KOPT-K1 (cell line): ENCODE results near the gene MYCT1.
"Not testable (repeated sequence)": the region's sequence is repeated elsewhere in the genome, so short reads cannot be mapped to it uniquely, and the experiment has no call there.

Experiments used
- H3K27ac ChIP-seq: fragments of 200-600 bp; sonication (generic); 2 replicates; pipeline ENCODE4 v1.5.1; 2016; ENCODE audit warnings: antibody characterized with exemption, mild to moderate bottlenecking, low read depth, low read length; ENCODE audit not compliant: poor library complexity, severe bottlenecking
- H3K36me3 ChIP-seq: fragments of 200-600 bp; sonication (generic); 2 replicates; pipeline ENCODE4 v1.5.1; 2017; ENCODE audit warnings: antibody characterized with exemption, mild to moderate bottlenecking, low read length, moderate library complexity; ENCODE audit not compliant: insufficient read depth
- H3K9me3 ChIP-seq: fragments of 200-600 bp; sonication (generic); 2 replicates; pipeline ENCODE4 v1.5.1; 2017; ENCODE audit warnings: antibody characterized with exemption, low read length, mild to moderate bottlenecking; ENCODE audit not compliant: insufficient read depth, poor library complexity, severe bottlenecking

The MYCT1 gene, protein sequence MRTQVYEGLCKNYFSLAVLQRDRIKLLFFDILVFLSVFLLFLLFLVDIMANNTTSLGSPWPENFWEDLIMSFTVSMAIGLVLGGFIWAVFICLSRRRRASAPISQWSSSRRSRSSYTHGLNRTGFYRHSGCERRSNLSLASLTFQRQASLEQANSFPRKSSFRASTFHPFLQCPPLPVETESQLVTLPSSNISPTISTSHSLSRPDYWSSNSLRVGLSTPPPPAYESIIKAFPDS

DNA sequence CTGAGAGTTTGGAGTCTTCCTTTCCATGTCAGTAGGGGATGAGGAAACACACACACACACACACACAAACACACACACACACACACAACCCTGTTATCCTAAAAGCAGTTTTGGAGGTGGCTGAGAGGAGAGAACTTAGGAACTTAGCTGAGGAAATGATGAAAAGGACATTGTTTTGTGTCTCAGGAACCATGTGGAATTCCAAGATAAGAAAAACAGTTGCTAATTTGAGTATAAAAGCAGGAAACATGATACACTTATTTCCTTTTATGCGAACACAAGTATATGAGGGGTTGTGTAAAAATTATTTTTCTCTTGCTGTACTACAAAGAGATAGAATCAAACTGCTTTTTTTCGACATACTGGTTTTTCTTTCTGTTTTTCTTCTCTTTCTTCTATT lies at the start of gene MYCT1:
Gene MYCT1 (plus strand): TSS at position 264 of the 400 bp plus-strand sequence. CDS start 6 bp downstream, at position 270.
- Histone ChIP-seq H3K9me3 (no peaks in the 10 kb centered on the region), H3K27ac (no peak within 1 kb of the TSS), H3K36me3 (no peaks in the 10 kb centered on the region)

DNA sequence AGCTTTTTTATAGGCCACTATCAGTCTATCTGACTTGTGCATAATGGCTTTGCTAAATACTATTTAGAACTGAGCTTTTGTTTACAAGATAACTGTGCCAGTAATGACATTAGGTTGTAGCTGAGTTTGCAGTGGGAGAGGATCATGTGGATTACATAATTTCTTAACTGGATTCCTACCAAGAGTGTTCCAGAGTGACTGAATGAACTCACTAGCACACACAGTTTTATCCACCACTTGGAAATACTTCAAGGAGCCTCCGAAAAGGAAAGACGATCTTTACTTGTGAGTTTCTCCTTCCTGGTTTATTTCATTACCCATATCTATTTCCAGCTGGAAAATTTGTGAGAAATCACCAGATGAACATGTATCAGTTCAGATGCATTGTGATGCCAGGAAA lies 49.6 kb upstream of the MYCT1 start:
- Histone ChIP-seq H3K36me3 (no peaks in the 10 kb centered on the region), H3K27ac (no peak overlapping the region), H3K9me3 (no peaks in the 10 kb centered on the region)

DNA sequence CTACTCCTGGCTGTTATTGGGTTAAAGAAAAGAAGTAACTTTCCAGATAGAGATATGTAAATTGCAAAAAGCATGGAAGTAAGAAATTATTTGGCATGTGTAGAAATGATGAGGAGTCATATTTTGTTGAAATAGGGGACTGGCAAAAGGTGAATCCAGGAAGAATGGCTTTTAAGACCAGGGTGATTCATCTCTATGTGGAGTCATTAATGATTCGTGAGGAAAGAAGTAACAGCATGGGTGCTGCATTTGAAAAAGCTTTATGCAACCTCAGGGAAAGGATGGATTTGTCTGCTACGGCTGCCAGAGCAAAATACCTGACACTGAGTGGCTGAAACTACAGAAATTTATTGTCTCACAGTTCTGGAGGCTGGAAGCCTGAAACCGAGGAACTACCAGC lies 45.7 kb upstream of the MYCT1 start:
- Histone ChIP-seq H3K9me3 (no peaks in the 10 kb centered on the region), H3K36me3 (no peaks in the 10 kb centered on the region), H3K27ac (no peak overlapping the region)

DNA sequence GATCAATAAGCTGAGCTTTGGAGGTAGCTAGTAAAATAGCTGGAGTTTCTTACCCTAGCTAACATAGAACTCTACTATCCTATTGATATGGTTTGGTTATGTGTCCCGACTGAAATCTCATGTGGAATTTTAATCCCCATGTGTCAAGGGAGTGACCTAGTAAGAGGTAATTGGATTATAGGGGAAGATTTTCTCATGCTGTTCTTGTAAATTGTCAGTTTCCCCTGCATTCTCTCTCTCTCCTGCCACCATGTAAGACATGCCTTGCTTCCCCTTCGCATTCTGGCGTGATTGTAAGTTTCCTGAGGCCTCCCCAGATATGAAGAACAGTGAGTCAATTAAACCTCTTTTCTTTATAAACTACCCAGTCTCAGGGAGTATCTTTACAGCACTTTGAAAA lies 35.9 kb upstream of the MYCT1 start:
- H3K9me3 ChIP-seq: no peaks in the 10 kb centered on the region
- no peaks in the 10 kb centered on the region for H3K36me3 ChIP-seq
- no peak overlapping the region for H3K27ac ChIP-seq

DNA sequence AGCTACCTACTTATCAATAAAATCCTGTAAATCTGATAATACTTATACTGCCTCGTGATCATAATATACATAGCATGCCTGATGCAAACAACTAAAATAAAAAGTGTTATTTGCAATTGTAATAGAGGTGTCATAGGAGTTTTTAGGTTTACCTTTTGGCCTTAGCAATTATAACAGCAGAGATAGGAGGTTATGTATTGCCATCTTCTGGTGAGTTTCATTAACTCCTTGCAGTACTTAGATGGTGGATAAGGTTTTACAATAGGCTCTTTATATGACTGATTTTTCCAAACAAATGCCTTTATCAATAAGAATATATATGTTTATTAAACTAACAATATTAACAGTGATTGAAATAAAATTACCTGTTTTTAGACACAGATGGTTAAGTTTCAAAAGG lies 27.8 kb upstream of the MYCT1 start:
- Histone ChIP-seq H3K36me3 (no peaks in the 10 kb centered on the region), H3K9me3 (no peaks in the 10 kb centered on the region), H3K27ac (no peak overlapping the region)

DNA sequence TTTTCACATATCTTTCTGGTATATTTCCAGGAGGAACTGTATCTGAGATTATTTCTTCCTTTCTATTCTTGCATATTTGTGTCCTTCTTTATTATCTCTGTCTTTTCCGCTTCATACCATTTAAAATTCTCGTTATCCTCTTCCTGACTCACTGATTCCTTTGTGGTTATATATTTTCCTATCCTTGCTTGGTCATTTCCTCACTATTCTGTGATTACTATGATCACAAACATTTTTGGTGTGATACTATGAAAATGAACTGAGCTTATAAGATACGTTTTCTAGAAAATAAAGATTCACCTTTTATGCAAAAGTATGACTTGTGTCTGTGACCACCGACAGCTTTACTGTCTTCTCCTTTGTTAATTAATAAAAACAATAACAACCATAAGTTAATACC lies 26.5 kb upstream of the MYCT1 start:
- Histone ChIP-seq H3K27ac (no peak overlapping the region), H3K9me3 (no peaks in the 10 kb centered on the region), H3K36me3 (no peaks in the 10 kb centered on the region)

DNA sequence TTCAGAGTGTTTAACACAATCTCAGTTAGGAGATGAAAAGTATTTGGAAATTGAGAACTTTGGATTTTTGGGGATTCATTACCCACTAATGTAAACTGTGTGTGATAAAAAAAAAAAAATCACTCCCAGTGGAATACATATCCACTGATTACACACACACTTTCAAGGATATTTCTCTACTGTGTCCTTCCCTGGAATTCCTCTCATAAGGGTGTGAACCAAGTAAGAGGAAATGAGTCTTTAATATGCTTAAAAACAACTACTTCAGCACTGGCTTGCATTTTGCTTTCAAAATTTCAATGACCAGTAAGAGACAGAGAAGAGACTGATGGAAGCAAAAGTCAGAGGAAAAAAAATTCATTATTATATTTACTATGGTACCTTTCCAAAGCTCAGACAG lies 24.5 kb upstream of the MYCT1 start:
- Histone ChIP-seq H3K9me3 (no peaks in the 10 kb centered on the region), H3K27ac (no peak overlapping the region), H3K36me3 (no peaks in the 10 kb centered on the region)

DNA sequence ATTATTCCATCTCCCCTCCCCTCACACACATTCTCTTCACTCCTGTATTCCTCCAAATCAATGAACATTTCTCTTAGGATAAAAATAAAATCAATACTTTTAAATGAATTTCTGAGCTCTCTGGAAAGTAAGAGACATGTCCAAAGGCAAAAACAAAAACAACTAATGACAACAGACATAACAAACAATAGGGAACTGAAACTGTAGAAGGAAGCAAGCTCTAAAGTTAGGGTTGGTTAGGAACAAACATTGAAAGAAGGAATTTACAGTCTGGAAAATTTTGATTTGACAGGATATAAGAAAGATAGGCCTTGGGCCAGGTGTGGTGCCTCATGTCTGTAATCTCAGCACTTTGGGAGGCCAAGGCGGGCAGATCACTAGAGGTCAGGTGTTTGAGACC lies 17.5 kb upstream of the MYCT1 start:
- H3K27ac ChIP-seq: no peak overlapping the region
- H3K9me3 ChIP-seq: no peaks in the 10 kb centered on the region

DNA sequence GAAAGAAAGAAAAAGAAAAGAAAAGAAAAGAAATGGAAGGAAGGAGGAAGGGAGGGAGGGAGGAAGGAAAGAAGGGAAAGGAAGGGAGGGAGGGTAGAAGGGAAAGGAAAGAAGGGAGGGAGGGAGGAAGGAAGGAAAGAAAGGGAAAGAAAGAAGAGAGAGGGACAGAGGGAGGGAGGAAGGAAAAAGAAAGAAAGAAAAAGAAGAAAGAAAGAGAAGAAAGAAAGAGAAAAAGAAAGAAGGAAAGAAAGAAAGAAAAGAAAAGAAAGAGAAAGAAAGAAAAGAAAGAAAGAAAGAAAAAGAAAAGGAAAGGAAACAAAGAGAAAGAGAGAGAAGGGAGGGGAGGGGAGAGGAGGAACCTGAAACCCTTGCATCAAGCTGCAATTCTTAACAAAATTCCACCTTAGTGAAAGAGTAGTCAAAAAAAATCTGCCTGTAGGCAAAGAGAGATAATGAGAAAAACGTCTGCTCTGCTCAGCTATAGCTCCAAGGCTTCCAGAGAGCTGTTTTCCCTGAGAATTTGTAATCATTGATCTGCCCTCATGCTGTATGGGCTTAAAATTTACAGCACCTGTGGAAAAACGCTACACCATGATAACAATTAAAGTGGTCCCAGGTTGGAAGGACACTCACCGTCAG lies 16.7 kb upstream of the MYCT1 start:
- no peak overlapping the region for H3K27ac ChIP-seq
- no peaks in the 10 kb centered on the region for H3K36me3 ChIP-seq
- H3K9me3 ChIP-seq: no peaks in the 10 kb centered on the region

More for the DNA sequence above, 17.5 kb upstream of the MYCT1 start:
- H3K36me3 ChIP-seq: no peaks in the 10 kb centered on the region

DNA sequence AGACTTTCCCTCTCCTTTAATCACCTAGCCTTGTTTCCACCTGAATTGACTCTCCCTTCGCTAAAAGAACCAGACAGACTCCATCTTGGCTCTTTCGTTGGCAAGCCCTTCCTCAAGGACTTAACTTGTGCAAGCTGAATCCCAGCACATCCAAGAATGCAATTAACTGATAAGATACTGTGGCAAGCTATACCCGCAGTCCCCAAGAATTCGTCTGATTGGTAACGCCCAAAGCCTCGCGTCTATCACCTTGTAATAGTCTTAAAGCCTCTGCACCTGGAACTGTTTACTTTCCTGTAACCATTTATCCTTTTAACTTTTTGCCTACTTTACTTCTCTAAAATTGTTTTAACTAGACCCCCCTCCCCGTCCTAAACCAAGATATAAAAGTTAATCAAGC lies 15.6 kb upstream of the MYCT1 start:
- H3K36me3 ChIP-seq: no peaks in the 10 kb centered on the region
- no peak overlapping the region for H3K27ac ChIP-seq
- no peaks in the 10 kb centered on the region for H3K9me3 ChIP-seq

DNA sequence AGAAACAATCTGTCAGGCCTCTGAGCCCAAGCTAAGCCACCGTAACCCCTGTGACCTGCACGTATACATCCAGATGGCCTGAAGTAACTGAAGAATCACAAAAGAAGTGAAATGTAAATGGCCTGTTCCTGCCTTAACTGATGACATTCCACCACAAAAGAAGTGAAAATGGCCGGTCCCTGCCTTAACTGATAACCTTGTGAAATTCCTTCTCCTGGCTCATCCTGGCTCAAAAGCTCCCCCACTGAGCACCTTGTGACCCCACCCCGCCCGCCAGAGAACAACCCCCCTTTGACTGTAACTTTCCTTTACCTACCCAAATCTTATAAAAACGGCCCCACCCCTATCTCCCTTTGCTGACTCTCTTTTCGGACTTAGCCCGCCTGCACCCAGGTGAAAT lies 14.8 kb upstream of the MYCT1 start:
- H3K27ac ChIP-seq, H3K9me3 ChIP-seq, H3K36me3 ChIP-seq: not testable (repeated sequence)

DNA sequence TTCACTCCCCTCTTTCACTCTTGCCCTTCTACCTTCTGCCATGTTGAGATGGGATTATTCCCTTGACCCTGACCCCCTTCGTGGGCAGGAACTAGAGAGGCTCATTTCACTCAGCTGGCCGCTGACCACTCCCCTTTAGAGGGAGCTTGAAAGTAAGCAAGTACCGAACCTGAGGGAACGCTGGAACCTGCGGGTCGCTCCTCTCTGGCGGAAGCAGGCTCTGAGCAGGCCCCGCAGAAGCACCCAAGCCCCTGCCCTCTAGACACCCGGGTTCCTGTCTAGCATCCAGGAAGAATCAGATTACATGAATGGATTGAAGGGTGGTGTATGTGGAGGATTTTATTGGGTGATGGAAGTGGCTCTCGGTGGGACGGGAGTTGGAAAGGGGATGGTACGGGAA lies 11.9 kb upstream of the MYCT1 start:
- Histone ChIP-seq H3K9me3 (no peaks in the 10 kb centered on the region), H3K27ac (no peak overlapping the region), H3K36me3 (no peaks in the 10 kb centered on the region)

DNA sequence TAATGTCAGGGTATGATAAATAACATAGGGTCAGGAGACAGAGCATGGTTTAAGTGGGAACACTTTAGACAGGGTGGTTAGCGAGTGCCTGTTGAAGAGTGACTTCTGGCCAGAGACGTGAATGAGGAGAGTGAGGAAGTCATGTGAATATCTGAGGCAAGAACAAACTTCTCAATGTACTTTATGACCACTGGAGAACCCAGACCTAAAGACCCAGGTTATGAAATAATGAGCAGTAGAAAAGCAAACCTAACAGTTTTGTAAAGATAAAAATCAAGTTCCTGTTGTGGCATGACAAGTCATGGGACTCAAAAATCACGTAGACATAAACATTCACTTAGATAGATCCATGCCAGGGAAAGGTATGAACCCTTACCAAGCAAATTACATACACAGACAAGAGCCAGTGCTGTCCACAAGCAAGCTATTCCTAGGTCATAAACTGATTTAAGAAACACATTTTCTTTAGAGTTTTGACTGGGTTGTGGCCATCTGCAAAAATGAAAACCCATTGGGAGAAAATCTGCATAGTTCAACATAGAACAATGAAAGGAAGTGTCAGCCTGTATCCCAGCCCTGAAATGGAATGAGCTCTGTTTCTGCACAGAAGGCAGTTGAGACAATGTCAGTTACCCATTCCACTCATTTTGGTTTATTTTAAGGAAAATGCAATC lies 2.2 kb upstream of the MYCT1 start:
- Histone ChIP-seq H3K27ac (no peak overlapping the region), H3K36me3 (no peaks in the 10 kb centered on the region), H3K9me3 (no peaks in the 10 kb centered on the region)

DNA sequence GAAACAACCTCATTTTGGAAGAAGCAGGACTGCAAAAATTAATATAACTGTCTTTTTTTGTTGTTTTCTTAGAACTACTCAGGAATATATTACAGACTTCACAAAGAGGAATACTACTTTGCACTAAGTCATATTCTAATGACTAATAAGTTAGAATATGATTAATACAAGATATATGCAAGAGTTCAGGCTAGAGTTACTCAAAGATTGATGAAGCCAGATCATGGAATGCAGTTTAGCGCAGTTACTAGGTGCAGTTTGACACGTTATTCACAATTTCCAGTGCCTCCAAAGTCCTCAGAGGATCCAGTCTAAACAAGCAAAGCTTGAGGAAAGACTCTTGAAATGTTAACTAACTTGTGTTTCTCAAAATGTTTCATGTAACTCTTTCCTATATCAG lies 1.2 kb upstream of the MYCT1 start:
- H3K27ac ChIP-seq: no peak overlapping the region
- H3K9me3 ChIP-seq: no peaks in the 10 kb centered on the region
- H3K36me3 ChIP-seq: no peaks in the 10 kb centered on the region

DNA sequence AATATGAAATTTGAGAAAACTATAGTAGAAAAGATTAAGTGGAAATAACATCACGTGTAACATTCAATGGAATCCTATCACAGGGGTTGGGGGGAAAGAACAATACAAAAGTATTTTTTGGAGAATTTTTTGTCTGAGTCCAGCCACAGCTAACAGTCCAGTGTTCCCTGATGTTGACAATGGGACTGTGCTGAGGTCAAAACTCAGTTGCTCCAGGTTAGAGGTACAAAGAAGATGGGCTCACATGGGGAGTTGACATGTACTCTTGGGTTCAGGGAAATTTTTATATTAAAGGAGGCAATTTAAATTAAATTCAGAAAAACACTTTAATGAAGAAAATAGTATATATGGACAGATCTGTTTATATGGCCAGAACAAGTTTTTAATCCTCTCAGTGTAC lies 995 bp downstream of the MYCT1 start:
- Histone ChIP-seq H3K36me3 (no peaks in the 10 kb centered on the region), H3K9me3 (no peaks in the 10 kb centered on the region), H3K27ac (no peak overlapping the region)

DNA sequence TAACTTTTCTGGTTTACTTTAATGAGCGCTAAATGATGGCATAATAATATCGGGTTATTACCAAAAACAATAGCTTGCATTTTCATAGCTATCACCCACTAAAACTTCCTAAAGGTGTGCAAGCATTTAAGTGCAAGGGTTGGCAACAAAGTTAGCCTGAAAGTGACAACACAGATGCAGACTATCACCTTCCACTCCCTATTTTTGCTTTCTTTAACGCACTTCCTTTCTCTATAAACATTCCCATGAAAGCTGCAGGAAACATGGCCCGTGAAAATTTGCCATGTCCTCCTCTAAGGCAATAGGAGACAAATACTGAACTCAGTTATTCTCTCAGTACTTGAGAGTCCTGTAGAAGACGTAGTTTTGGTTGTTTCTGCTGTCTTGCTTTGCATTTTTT lies 2.7 kb downstream of the MYCT1 start:
- no peaks in the 10 kb centered on the region for H3K9me3 ChIP-seq
- H3K27ac ChIP-seq: no peak overlapping the region
- no peaks in the 10 kb centered on the region for H3K36me3 ChIP-seq
